ENCODE data around the gene MS4A12.
"Not testable (repeated sequence)": the region's sequence is repeated elsewhere in the genome, so short reads cannot be mapped to it uniquely, and the experiment has no call there.

The MS4A12 gene

DNA sequence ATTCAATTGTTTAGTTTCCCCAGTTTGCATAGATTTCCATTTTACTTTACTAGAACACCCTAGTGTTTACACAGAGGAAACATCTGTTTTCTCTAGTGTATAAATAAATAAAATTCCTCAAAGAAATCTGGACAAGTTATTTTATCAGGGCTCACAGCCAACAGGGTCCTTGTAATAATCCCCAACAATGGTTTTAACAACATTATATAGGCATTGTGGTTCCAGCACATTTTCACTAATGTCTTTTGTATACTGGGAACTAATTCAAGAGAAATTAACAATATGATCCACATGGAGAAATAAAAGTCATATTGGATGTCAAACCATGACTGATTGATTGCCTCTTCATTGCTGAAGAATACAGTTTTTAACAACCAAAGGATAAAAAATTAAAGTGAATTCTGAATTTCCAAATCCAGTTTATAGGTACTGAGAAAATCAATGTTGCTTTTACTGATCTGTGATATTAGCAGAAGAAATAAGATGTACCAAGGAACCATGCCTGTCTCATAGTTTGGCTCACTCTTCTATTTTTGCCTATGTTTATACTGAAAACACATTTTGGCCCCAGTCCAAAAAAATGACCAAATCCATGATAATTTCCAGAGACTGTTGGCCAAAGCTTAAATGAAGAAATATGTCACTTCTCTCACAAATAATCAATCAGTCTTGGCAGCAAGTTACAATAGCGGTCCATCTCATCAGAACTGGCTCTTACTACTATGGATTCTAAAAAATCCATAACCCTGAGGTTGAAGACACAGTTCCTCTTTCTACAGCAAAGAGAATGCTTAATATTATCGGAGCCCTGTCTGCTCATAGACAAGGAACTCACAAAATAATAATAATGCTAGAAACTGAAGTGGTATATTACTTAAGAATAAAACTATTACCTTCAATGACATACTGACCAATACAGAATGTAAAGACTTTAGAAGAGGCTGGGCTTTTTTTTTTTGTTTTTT is 21.2 kb downstream of the MS4A12 start:
- no peak for DNase-seq

DNA sequence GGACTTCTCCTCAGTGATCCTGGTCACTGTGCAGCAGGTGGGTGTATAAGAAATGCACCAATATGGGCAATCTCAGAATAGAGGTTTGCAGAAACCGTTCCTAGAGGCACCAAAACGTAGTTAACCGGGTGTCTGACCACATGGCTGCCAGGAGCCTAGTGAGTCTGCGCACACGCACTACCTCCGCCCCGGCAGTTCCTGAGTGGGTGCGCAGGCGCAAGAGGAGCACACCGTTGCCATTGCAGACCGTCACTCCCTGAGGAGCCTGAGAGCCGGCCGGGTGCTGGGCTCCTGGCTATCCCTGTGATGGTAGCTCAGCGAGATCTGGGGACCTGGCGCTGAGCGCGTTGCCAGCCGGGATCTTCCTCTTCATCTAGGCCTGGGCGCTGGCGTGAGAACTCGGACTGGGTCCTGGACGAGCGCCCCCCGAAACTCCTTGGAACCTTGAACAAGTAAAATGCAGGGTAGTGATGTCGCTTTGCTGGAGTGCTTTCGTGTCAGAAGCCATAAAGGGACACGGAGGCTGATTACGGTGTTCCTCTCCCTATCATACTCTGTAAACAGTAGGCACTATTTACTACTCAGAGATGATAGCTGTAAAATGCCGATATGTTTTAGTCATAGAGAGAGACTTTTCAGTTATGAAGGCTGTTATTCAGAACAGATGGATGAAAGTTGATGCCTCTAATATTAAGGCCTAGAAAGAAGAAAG is 22.7 kb downstream of the MS4A12 start, which contains the start of gene MS4A13:
MS4A13 (plus strand) TSS at position 249 of the 712 bp plus-strand sequence. CDS start 2,692 bp downstream, outside the sequence.
- no peak for DNase-seq

DNA sequence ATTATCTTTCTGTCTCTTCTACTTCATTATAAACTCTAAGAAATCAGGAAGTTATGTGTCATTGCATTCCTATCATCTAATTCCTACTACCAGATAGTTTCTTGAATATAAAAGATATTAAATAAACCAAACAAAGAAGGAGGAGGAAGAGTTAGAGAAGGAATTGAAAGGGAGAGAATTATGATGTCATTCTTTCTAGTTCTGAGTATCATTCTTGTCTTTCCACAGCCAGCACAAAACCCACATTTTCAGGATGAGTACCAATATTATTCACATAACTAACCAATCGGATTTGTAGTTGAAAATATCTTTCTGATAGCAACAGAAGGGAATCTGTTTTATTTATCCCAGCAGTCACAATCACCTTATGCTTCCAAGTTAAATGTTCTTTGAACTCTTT is 35.9 kb downstream of the MS4A12 start:
- no peak for DNase-seq

DNA sequence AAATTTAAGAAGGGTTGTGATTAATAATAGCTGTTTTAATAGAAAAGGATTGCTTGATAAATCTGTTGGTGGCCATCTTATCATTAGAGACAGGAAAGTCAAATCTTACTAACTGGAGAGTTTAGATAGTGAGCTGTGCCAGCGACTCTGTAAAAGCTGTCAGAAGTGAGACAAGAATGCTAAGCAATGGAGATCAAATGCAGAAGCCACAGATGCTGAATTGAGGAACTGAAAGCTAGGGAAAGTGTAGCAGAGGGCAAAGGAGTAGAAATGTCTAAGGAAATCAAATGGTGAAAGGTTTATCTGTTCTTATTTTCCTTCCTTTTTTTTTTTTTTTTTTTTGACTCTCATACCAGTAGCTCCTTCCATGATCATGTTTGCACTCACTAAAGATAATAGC is 36.4 kb downstream of the MS4A12 start:
- no peak for DNase-seq

DNA sequence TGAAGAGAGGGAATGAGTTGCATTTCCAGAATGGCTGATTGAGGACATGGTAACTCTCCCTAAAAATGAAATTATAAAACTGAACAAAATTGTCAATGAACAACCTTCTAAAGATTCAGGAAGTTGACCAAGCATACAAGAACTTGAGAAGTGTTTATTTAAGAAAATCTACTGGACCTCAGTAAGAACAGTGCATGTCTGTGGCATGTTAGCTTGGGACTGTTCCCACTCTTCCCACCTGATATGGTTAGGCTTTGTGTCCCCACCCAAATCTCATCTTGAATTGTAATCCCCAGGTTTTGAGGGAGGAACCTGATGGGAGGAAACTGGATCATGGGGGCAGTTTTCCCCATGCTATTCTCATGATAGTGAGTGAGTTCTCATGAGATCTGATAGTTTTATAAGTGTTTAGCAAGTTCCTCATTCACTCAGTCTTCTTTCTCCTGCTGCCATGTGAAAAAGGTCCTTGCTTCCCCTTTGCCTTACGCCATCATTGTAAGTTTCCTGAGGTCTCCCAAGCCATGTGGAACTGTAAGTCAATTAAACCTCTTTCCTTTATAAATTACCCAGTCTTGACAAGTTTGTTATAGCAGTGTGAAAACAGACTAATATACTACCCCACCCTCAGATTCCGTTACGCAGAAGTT is 38.0 kb downstream of the MS4A12 start:
- no peak for DNase-seq

DNA sequence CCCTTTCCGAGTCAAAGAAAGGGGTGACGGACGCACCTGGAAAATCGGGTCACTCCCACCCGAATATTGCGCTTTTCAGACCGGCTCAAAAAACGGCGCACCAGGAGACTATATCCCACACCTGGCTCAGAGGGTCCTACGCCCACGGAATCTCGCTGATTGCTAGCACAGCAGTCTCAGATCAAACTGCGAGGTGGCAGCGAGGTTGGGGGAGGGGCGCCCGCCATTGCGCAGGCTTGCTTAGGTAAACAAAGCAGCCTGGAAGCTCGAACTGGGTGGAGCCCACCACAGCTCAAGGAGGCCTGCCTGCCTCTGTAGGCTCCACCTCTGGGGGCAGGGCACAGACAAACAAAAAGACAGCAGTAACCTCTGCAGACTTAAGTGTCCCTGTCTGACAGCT is 39.8 kb downstream of the MS4A12 start:
- DNase-seq = not testable (repeated sequence)

DNA sequence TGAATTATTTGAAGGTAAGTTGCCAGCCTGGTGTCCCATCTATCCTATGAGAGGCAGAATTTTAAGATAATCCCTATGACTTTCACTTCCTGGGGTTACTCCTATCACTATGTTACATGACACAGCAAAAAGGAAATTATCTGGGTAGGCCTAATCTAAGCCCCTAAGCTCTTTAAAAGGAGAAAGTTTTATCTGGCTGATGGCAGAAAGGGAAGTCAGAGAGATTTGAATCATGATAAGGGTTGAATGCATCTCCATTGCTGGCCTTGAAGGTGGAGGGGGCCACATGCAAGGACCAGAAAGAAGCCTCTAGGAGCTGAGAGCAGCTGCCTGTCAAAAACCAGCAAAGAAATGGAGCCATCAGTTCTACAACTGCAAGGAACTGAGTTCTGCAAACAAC is 46.0 kb downstream of the MS4A12 start:
- not testable (repeated sequence) for DNase-seq

DNA sequence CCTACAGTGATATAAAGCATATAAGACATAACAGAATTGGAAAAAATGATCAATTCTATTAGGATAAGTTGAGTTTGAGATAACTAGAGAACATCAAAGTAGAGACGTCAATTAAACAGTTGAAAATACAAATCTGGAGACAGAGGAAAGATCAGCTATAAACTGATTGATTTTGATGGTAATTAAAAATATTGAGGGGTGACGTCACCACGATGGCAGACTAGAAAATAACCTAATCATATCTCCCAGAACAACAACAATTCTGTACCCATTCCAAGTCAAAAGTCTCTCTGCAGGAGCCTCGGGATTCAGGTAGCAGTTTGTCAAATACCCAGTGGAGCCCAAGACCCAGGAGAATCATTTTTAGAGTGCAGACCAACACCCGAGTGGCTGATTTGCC is 51.5 kb downstream of the MS4A12 start:
- no peak for DNase-seq
